Uterus (tissue), 4 donors: Measurements from ENCODE around the gene PTF1A. TPM values are rescaled to one million over a fixed set of nuclear protein-coding genes. Genes with fewer than 3 reads are reported as not detected.

ENCODE experiments used
- DNase-seq, 2 donors: peaks; one replicate each; pipeline ENCODE4 v3.0.0-alpha.2; 2019 to 2020
- H3K27ac ChIP-seq, 2 donors: fragments of 200-600 bp; sonication (generic); 1 replicate in 1 of 2; 2 replicates in 1 of 2; pipeline ENCODE4 v1.5.1; 2016 to 2018
- H3K27me3 ChIP-seq, 2 donors: fragments of 200-600 bp; sonication (generic); one replicate each; pipeline ENCODE4 v1.5.1; 2018 to 2019; ENCODE audit warnings: control low read depth in 1 of 2
- H3K36me3 ChIP-seq, 2 donors: fragments of 200-600 bp; sonication (generic); one replicate each; pipeline ENCODE4 v1.5.1; 2019; ENCODE audit warnings: control low read depth in 1 of 2
- H3K4me1 ChIP-seq, 2 donors: fragments of 200-600 bp; sonication (generic); one replicate each; pipeline ENCODE4 v1.5.1; 2018 to 2019; ENCODE audit warnings: control low read depth in 1 of 2
- H3K4me3 ChIP-seq, 2 donors: fragments of 200-600 bp; sonication (generic); 1 replicate in 1 of 2; 2 replicates in 1 of 2; pipeline ENCODE4 v1.5.1; 2018 to 2019; ENCODE audit warnings: mild to moderate bottlenecking in 1 of 2
- H3K9me3 ChIP-seq, 2 donors: fragments of 200-600 bp; sonication (generic); one replicate each; pipeline ENCODE4 v1.5.1; 2019; ENCODE audit warnings: control low read depth in 1 of 2
- CTCF ChIP-seq, 4 experiments: fragments of 200-600 bp in 2 of 4; fragments of 450-650 bp in 2 of 4; sonication (generic) in 2 of 4; IDR thresholded peaks; one replicate each; pipeline ENCODE4 v1.5.1; 2016 to 2019; ENCODE audit warnings: antibody characterized with exemption in 4 of 4, mild to moderate bottlenecking in 2 of 4, moderate library complexity in 1 of 4
- POLR2A ChIP-seq, 2 donors: fragments of 450-650 bp; IDR thresholded peaks; one replicate each; pipeline ENCODE4 v1.6.1; 2016; ENCODE audit warnings: antibody characterized with exemption in 2 of 2, mild to moderate bottlenecking in 1 of 2, moderate library complexity in 1 of 2
- intact Hi-C: fragments of 100-400 bp; cut with DNase I; formaldehyde crosslinking; loops from one replicate; pipeline ENCODE4 v1.15.1; 2023; ENCODE audit warnings: low total_unique reads
- total RNA-seq, 4 donors: library from RNA; depleted of rRNA in 3 of 4; stranded (reverse); fragments of >200 nt in 3 of 4; gene quantifications; one replicate each; pipeline versions ENCODE4 v1.1.0 to v1.2.4, GENCODE V29; 2014 to 2023
- donor health status: DM: yes; HTN: yes; CAD: no.

PTF1A gene
- total RNA-seq, 4 donors from 2014 or later, result 0.90 to 114 TPM; not detected in 2

DNA sequence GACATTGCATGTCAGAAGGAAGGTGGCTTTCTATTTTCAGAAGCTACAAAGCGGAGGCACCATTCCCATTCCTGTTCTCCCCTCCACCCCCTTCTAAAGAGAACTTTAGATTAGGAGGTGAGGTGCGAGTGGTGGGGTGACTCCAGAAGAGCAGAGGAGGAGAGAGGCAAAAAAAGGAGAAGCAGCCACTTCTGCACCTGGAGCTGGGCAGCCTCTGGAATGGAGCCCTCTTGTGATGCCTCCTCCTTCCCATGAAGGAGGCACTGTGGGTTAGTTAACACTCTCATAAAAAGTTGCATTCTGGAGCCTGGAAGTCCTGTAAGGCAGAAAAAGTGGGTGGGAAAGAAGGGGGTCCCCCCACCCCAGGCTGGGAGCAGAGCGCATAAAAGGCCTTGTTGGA lies 4.8 kb downstream of the PTF1A start:
- H3K36me3 ChIP-seq, result no peaks in the 10 kb centered on the region
- DNase-seq, result no peak
- intact Hi-C loops, result no loop called here
- no peaks in the 10 kb centered on the region for H3K9me3 ChIP-seq
- H3K4me3 ChIP-seq, result no peak overlapping the region
- H3K27ac ChIP-seq, result no peak overlapping the region
- peaks cover 0 to 12% of the 10 kb centered on the region in 2 donors for H3K4me1 ChIP-seq
- TF ChIP-seq CTCF (IDR thresholded peaks at IDR 0.05) (no peak), POLR2A (IDR thresholded peaks at IDR 0.05) (no peak)
- H3K27me3 ChIP-seq, result peaks cover 0 to 23% of the 10 kb centered on the region in 2 donors

DNA sequence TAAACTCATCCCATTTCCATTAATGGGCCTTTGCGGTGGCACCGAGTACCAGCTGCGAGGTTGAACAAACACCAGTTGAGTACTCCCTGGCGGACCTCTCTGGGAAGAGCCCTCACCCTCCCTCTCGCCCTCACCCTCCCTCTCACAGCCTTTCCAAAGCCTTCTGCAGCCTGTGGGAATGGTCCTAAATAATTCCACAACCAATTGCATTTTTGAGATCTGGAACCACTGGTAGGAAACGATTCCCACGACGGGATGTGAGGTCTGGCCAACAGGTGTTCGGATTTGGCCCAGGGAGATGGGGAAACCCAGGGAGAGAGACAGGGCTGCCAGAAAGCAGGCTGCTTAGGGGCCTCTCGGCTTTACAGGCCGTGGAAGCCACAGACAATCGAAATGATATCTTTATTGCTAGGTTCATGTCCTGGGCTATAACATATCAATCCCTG lies 5.3 kb downstream of the PTF1A start:
- no peak overlapping the region for H3K4me3 ChIP-seq
- DNase-seq, result no peak
- no peaks in the 10 kb centered on the region for H3K9me3 ChIP-seq
- TF ChIP-seq POLR2A (IDR thresholded peaks at IDR 0.05) (no peak), CTCF (IDR thresholded peaks at IDR 0.05) (no peak)
- no peak overlapping the region for H3K27ac ChIP-seq
- intact Hi-C loops, result no loop called here
- peaks cover 0 to 23% of the 10 kb centered on the region in 2 donors for H3K27me3 ChIP-seq
- H3K36me3 ChIP-seq, result no peaks in the 10 kb centered on the region
- peaks cover 0 to 7% of the 10 kb centered on the region in 2 donors for H3K4me1 ChIP-seq

DNA sequence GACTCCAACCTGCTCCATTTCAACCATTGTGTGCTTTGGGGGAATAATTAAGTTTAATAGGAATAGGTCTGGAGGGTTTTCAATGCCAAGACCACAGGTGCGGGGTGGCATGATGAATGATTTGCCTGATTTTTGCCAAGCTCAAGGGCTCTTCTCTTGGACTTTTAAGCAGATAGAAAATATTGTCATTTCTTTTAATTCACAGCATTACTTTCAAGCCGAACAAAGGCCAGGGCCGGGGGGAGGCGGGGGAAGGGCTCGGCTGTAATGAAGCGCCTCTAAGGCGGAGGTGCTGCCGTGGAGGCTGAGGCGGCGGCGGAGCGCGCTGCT lies 6.5 kb downstream of the PTF1A start:
- TF ChIP-seq POLR2A (IDR thresholded peaks at IDR 0.05) (no peak), CTCF (IDR thresholded peaks at IDR 0.05) (no peak)
- peaks cover 0 to 27% of the 10 kb centered on the region in 2 donors for H3K27me3 ChIP-seq
- intact Hi-C loops, result no loop called here

DNA sequence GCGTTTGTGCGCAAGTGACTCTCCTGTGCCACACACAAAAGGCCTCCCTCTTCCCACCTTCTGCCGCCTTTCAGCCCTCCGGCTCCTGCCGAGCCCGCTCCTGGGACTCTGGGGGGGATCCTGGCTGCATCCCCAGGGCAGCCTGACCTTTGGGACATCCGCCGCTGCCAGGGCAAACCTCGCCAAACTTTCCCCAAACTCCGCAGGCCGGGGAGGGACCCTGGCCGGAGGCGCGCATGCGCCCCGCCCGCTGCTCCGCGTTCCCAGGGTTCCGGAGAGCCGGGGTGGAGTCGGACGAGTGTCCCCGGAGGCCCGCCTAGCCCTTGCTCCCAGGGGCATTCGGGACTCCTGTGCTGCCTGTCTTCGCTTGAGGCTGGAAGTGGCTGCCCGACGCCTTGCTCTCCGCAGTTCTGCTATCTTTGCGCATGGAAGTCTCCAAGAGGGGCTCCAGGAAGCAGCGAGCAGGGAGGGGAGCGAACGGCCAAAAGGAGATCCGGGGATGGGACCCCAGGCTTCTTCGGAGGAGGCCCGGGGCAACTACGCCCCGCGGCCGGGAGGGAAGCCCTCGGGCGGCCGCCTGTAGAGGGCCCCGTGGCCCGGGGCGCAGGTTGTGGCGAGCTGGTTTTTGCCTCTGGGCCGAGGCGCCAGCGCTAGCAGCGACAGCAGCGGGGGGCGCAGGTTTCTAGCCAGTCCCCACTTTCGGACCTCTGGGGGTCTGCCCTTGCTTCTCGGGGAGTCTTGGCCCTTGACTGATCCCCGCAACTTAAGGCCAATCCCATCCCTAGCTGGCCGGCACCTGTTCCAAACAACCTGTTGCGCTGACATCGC lies 7.0 kb downstream of the PTF1A start:
- H3K36me3 ChIP-seq, result no peaks in the 10 kb centered on the region
- no peak for TF ChIP-seq POLR2A (IDR thresholded peaks at IDR 0.05)
- intact Hi-C loops, result no loop called here
- H3K27ac ChIP-seq, result no peak overlapping the region
- H3K4me1 ChIP-seq, result no peaks in the 10 kb centered on the region
- DNase-seq, result no peak
- peaks cover 0 to 21% of the 10 kb centered on the region in 2 donors for H3K27me3 ChIP-seq
- H3K4me3 ChIP-seq, result no peak overlapping the region
- H3K9me3 ChIP-seq, result no peaks in the 10 kb centered on the region

More for the DNA sequence above, 6.5 kb downstream of the PTF1A start:
- H3K4me1 ChIP-seq, result no peaks in the 10 kb centered on the region
- no peak overlapping the region for H3K27ac ChIP-seq
- DNase-seq, result no peak
- no peak overlapping the region for H3K4me3 ChIP-seq
- H3K36me3 ChIP-seq, result no peaks in the 10 kb centered on the region
- no peaks in the 10 kb centered on the region for H3K9me3 ChIP-seq

- no peak for DNase-seq
- no peak overlapping the region for H3K4me3 ChIP-seq
- no peaks in the 10 kb centered on the region for H3K4me1 ChIP-seq
- no peak overlapping the region for H3K27ac ChIP-seq
- no peaks in the 10 kb centered on the region for H3K9me3 ChIP-seq
- TF ChIP-seq POLR2A (IDR thresholded peaks at IDR 0.05) (no peak), CTCF (IDR thresholded peaks at IDR 0.05) (no peak)
- H3K36me3 ChIP-seq, result no peaks in the 10 kb centered on the region
- H3K27me3 ChIP-seq, result peaks cover 0 to 19% of the 10 kb centered on the region in 2 donors
- intact Hi-C loops, result no loop called here
Observed at GRCh38 chr10:23199768-23200511, 7.8 kb downstream of the PTF1A start.
